Activated CD4-positive, alpha-beta T cell treated with anti-CD3 and anti-CD28 coated beads, Interleukin-2, Interleukin-6, amounts not matched to agents 100 ng/mL and 50 ng/mL, durations not matched to agents 16 hours and 8 hours (primary cell): Measurements from ENCODE around the gene DEFB127.
"Not testable (repeated sequence)": the region's sequence is repeated elsewhere in the genome, so short reads cannot be mapped to it uniquely, and the experiment has no call there.

Experiments used
- DNase-seq: peaks from one replicate; pipeline ENCODE4 v3.0.0-alpha.2; 2020

DEFB127 gene, protein sequence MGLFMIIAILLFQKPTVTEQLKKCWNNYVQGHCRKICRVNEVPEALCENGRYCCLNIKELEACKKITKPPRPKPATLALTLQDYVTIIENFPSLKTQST

DNA sequence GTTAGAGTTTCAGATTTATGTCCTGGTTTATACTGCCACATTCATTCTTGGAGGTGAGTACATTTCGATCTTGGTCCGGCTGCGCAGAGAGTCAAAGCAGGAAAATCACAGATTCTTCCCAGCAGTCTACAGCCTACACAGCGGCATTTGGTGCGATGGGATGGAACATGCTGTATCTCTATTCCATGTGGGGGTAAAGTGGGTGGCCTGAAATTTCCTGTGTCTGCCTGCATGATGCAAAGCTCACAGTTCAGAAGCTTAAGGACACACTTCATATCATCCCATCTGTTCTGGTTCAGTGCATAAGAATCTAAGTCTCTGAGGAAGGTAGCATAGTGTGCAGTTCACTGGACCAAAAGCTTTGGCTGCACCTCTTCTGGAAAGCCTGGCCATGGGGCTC, at the start of gene DEFB127:
Gene DEFB127, plus strand, starts transcription at position 301 of the 400 bp plus-strand sequence. Its CDS starts 91 bp downstream, at position 392.
- no peak for DNase-seq

DNA sequence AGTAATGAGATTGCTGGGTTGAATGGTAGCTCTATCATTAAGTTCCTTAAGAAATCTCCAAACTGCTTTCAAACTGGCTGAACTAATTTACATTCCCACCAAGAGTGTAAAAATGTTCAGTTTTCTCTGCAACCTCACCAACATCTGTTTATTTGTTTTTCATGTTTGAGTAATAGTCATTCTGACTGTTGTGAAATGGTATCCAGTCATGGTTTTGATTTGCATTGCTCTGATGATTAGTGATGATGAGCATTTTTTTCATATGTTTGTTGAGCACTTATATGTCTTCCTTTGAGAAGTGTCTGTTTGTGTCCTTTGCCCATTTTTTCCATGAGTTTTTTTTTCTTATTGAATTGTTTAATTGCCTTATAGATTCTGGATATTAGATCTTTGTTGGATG, 44.9 kb upstream of the DEFB127 start:
- DNase-seq = no peak

DNA sequence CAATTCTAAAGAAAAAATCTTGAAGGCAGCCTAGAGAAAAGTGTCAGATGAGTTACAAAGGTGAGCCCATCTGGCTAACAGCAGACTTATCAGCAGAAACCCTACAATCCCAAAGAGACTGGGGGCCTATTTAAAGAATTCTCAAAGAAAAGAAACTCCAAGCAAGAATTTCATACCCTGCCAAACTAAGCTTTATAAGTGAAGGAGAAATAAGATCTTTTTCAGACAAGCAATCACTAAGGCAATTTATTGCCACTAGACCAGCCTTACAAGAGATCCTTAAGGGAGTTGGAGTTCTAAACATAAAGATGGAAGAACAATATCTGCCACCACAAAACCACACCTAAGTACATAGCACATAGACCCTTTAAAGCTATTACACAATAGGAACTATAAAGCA, 39.7 kb upstream of the DEFB127 start:
- DNase-seq = no peak

DNA sequence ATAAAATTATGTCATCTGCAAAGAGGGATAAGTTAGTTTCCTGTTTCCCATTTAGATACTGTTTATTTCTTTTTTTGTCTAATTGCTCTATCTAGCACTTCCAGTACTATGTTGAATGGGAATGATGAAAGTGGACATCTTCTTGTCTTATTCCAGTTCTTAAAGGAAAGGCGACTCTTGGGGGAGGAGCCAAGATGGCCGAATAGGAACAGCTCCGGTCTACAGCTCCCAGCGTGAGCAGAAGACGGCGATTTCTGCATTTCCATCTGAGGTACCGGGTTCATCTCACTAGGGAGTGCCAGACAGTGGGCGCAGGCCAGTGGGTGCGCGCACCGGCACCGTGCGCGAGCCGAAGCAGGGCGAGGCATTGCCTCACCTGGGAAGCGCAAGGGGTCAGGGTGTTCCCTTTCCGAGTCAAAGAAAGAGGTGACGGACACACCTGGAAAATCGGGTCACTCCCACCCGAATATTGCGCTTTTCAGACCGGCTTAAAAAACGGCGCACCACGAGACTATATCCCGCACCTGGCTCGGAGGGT, 27.4 kb upstream of the DEFB127 start:
- not testable (repeated sequence) for DNase-seq

DNA sequence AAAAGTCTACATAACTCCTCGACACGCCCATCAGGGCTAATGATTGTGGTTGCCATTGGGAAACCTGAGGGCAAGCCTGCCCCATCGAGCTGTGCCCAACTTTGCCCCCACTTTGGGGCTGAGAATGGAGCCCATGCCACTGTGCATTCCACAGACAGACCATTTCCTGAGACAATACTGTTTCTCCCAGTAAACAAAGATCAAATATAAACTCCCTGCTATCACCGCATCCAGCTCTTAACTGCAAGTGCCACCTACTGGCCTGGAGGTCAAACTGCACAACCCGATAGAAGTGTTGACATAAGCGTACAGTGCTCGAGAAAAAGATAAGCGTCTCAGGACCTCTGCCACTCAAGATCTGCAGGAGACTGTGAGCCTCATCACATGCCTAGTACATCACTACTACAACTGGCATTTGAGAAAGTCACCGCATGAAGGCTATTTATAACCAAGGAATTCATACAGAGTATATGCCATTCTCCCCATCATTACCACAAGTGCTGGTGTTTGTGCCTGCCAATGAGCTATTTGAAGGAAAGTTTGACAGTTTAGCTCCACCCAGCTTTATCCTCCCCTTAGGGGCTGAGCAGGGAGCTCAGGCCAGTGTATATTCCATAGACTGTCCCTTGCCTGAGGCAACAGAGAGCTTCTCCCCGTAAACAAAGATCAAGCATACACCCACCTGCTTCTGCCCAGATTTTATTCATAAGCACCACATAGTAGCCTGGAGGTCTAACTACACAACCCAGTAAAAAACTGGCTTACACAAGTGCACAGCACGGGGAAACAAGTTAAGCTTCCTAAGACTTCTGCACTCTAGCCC, 19.4 kb upstream of the DEFB127 start:
- DNase-seq = peak; percentile 38

DNA sequence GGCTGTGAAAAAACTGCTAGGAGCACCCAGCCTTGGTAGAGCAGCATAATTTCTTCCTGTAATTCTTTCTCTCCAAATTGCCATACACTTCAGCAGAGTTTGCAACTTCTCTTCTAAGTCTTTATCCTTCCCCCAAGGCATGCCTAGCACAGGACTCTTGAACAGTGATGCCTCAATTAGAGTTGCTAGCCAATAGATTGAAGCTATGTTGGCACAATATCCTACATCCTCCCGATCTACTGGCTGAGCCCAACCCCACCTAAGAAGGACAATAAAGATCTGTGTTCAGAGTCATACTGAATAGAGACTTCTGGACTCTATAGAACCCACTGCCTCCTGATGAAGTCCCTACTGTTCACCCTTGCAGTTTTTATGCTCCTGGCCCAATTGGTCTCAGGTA, 15.0 kb upstream of the DEFB127 start, which contains the start of gene DEFB126:
Gene DEFB126, plus strand, starts transcription at position 301 of the 400 bp plus-strand sequence. Its CDS starts 39 bp downstream, at position 340.
- no peak for DNase-seq

DNA sequence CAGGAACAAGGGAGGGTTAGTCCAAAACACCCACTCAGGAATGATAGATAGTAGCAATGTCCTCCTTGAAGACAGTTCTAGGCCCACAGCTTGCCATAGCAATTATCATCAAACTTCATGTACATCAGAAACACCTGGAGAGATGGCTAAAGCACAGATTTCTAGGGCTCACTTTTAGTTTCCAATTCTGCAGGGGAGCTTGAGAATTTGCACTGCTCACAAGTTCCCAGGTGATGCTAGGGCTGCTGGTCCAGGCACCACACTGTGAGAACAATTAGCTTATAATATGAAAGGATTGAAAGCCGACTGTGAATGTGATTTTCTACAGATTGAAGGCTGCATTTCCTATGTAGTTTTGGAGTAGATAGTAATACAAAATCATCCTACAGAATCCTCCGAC, 11.4 kb upstream of the DEFB127 start:
- no peak for DNase-seq

DNA sequence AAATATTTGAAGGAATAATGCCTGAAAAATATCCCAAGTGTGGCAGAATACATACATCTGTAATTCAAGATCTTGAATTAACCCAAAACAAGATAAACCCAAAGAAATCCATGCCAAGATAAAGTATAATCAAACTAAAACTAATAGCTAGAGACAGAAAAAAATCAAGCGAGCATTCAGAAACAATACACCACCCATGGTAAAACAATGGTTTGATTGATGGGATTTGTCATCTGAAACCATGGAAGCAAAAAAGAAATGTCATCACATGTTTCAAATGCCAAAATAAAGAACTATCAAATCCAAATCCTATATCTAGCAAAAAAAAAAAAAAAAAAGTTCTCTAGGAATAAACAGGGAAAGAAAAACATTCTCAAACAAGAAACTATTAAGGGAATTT, 5.1 kb upstream of the DEFB127 start:
- no peak for DNase-seq

DNA sequence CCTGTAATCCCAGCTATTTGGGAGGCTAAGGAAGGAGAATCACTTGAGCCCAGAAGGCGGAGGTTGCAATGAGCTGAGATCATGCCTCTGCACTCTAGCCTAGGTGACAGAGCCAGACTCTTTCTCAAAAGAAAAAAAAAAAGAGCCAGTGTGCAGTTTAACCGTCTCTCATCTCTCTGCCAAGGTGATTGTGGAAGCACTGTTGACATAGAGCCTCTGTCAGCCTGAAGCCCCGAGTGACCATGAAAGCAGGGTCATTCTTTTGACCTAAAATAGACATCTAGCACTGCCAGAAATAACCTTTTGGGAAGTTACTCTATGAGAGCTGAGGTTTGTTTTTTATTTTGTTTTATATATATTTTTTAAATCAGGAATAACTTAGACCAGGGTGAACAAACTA, 7.4 kb downstream of the DEFB127 start:
- DNase-seq = no peak

DNA sequence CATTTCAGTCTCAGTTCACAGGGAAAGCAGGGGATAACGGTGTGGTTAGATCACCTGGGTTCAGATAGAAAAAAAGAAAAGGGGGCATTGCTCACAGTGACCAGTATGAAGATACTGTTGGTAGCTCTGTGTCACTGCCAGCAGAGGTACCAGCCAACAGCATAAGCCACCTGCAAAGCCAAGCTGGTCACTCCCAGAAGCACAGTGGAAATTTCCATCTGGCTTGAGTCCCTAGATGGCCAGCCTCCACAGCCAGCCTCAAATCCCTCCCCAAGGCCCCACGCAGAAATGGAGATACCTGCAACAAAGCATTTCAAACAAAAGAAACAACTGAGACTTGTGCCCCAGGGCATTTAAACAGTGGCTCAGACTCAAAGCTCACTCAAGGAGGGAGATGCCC, 11.6 kb downstream of the DEFB127 start:
- no peak for DNase-seq

DNA sequence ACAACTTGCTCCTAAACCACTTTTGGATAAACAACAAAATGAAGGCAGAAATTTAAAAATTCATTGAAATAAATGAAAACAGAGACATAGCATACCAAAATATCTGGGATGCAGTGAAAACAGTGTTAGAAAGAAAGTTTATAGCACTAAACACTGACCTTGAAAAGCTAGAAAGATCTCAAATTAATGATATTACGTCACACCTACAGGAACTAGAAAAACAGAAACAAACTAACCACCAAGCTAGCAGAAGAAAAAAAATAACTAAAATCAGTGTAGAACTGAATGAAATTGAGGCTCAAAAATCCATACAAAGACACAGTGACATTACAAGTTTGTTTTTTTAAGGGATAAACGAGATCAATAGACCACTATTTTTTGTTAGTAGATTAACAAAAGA, 27.0 kb downstream of the DEFB127 start:
- DNase-seq = no peak

DNA sequence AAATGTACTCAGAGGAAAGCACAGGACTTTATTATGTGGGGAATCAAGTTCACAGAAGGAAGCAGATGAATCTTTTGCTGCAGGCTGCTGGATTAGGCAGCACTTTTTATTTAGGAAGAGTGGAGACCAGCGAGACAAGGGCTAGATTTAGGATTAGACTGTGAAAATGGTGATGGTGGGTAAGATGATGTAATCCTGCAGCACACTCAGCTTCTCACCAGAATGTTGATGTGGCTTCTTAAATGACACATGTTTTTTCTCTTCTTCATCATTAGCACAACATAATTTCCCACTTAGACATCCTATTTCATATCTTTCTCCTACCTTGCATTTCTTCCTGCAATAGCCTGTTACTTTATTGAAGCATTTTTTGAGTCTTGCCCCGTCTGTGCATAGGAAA, 30.5 kb downstream of the DEFB127 start:
- DNase-seq = no peak

DNA sequence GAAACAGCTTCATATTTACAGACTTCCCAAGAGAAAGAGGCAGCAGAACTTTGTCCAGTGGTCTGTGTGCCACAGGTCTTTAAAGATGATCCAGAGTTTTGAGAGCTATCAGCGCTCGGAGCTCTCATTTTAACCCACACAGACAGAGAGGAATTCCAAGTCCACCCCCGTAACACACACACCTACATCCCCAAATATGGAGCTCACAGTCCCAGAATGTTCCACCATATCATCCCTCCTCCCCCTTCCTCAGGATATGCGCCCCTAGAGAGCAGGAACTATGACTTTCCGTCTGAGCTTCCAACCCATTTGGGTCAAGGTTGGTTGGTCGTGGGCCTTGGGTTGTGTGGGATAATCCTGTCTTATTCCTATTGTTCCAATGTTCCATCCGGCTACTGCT, 32.4 kb downstream of the DEFB127 start, which contains the start of gene DEFB128:
Gene DEFB128, minus strand, starts transcription at position 101 of the 400 bp plus-strand sequence. Its CDS starts 88 bp downstream, at position 13.
- DNase-seq = no peak

DNA sequence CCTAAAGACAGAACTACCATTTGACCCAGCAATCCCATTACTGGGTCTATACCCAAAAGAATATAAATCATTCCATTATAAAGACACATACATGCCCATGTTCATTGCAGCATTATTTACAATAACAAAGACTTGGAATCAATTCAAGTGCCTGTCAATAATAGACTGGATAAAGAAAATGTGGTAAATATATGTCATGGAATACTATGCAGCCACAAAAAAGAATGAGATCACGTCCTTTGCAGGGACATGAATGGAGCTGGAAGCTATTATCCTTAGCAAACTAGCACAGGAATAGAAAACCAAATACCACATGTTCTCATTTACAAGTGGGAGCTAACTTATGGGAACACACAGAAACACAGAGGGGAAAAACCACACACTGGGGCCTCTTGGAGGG, 41.0 kb downstream of the DEFB127 start:
- DNase-seq = no peak

DNA sequence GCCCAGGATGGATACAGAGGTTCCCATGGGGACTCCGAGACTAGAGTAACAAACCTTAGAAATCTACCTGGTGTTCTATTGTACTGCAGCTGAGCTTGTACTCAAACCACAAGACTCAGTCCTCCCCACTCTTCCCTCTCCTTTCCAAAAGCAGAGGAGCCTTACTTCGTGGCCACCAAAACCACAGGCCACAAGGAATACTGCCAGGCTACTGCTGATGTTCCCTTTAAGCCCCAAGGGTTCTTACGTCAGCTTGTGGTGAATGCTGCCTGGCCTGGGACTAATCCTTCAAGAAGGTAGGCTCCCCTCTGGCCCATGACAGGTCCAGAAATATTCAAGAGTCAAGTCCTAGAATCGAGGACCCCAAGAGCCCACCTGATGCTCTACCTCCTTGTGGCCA, 42.7 kb downstream of the DEFB127 start:
- no peak for DNase-seq

DNA sequence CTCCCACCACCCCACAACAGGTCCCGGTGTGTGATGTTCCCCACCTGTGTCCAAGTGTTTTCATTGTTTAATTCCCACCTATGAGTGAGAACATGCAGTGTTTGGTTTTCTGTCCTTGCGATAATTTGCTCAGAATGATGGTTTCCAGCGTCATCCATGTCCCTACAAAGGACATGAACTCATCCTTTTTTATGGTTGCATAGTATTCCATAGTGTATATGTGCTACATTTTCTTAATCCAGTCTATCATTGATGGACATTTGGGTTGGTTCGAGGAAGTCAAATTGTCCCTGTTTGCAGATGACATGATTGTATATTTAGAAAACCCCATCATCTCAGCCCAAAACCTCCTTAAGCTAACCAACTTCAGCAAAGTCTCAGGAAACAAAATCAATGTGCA, 46.4 kb downstream of the DEFB127 start:
- DNase-seq = not testable (repeated sequence)
